Aorta (tissue), 5 donors: ENCODE data around the gene DOK1. TPM values are rescaled to one million over a fixed set of nuclear protein-coding genes. Genes with fewer than 3 reads are reported as not detected.

Experiments used
- ATAC-seq: fragments of 200-7000 bp; cut with Tn5 transposase; one replicate; pipeline ENCODE4 v1.9.1; 2022; ENCODE audit warnings: moderate library complexity; ENCODE audit not compliant: low FRiP score
- DNase-seq, 2 donors: peaks; one replicate each; pipeline ENCODE4 v3.0.0-alpha.2; 2020
- H3K27ac ChIP-seq, 2 donors: one replicate each; pipeline ENCODE4 v1.5.1; 2013; ENCODE audit warnings: low read length in 2 of 2, mild to moderate bottlenecking in 2 of 2, moderate library complexity in 2 of 2, control low read depth in 1 of 2, inconsistent platforms in 1 of 2, low read depth in 1 of 2
- H3K27me3 ChIP-seq, 2 donors: one replicate each; pipeline ENCODE4 v1.6.1; 2013; ENCODE audit warnings: control low read depth in 1 of 2, low read length in 1 of 2, mild to moderate bottlenecking in 1 of 2, moderate library complexity in 1 of 2; ENCODE audit not compliant: insufficient read depth in 2 of 2, control insufficient read depth in 1 of 2
- H3K36me3 ChIP-seq, 2 donors: one replicate each; pipeline ENCODE4 v1.6.1; 2013; ENCODE audit warnings: control low read depth in 1 of 2, low read length in 1 of 2, mild to moderate bottlenecking in 1 of 2; ENCODE audit not compliant: insufficient read depth in 2 of 2, control insufficient read depth in 1 of 2
- H3K4me1 ChIP-seq, 2 donors: one replicate each; pipeline ENCODE4 v1.6.1; 2013; ENCODE audit warnings: low read length in 2 of 2, control low read depth in 1 of 2, mild to moderate bottlenecking in 1 of 2, moderate library complexity in 1 of 2; ENCODE audit not compliant: insufficient read depth in 2 of 2, control insufficient read depth in 1 of 2
- H3K4me3 ChIP-seq, 2 donors: one replicate each; pipeline ENCODE4 v1.5.1; 2013; ENCODE audit warnings: low read length in 2 of 2, control low read depth in 1 of 2, mild to moderate bottlenecking in 1 of 2
- H3K9me3 ChIP-seq: one replicate; pipeline ENCODE4 v1.6.1; 2013; ENCODE audit warnings: mild to moderate bottlenecking, low read length; ENCODE audit not compliant: control insufficient read depth
- WGBS, 2 donors: extraction: QIAGEN DNeasy Blood & Tissue Kit; methylation state at CpG; one replicate each; pipeline ENCODE4 v1.1.7; 2013; 5-methylcytosine and 5-hydroxymethylcytosine counted together
- intact Hi-C, 2 donors: fragments of 100-400 bp; cut with DNase I; formaldehyde crosslinking; loops; one replicate each; pipeline versions ENCODE4 v1.14.2 to v1.15.0; 2022
- polyA plus RNA-seq, 2 donors: library from polyadenylated mRNA; stranded (reverse); fragments of 200-250 nt; gene quantifications; one replicate each; pipeline ENCODE4 v1.2.3, GENCODE V29; 2013
- total RNA-seq, 2 donors: library from RNA; stranded (reverse); fragmentation: NEBNext Ultra II Directional; extraction: Animal tissue kit (Norgen Biotek cat#: 25700); gene quantifications; one replicate each; pipeline ENCODE4 v1.2.1, GENCODE V29; 2021
- donor health status: healthy with polysubstance abuse.
- donor health status: Bipolar disorder and iron deficiency.
- donor health status: DM: no; HTN: no; CAD: no.
- donor health status: DM: no; HTN: no; CAD: no.
- donor health status: DM: yes; HTN: yes; CAD: no.

Gene DOK1
- total and polyA plus RNA-seq, 4 donors = 14.9 to 19.6 (median 17.3) TPM

DNA sequence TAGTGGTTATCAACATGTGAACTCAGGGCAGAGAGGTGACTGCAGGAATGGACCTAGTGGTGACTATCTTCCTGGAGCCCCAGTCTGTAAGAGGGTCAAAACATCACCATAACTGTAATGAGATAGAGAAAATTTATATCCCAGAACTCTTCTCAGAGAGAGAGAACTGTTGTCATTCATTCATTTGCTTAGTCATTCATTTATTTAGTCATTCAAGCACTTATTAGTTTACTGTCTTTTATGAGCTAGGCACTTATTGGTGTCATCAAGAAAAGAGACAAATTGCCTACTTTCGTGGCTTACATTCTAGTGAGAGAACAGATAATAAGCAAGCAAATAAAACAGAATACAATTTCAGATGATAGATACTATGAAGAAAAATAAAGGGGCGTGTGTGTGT, 34.1 kb downstream of the DOK1 start:
- intact Hi-C loops = loop anchor here in 1 of 2 donors (1.0 to 10.0 kb wide), 2 partner anchors 54 to 105 kb away; partner anchors contain the start of gene TTC31
- Histone ChIP-seq H3K27ac (no peak overlapping the region), H3K9me3 (no peaks in the 10 kb centered on the region), H3K36me3 (no peaks in the 10 kb centered on the region), H3K4me3 (no peak overlapping the region), H3K27me3 (no peaks in the 10 kb centered on the region), H3K4me1 (peaks cover 0 to under 1% of the 10 kb centered on the region in 2 donors)
- 55 to 64% methylated on average over 2 of the region's 2 CpGs for WGBS, 2 donors
- ATAC-seq = no peak
- no peak for DNase-seq

- WGBS, 2 donors = 74 to 77% methylated on average over 4 of the region's 4 CpGs
These were observed 39.6 kb downstream of the DOK1 start for GRCh38 chr2:74593826-74594772.

GRCh38 chr2:74596584-74596983, 42.1 kb downstream of the DOK1 start:
- H3K4me1 ChIP-seq = no peaks in the 10 kb centered on the region
- ATAC-seq = no peak
- H3K9me3 ChIP-seq = no peaks in the 10 kb centered on the region
- WGBS, 2 donors = 67 to 76% methylated on average over 1 of the region's 1 CpG
- intact Hi-C loops = no loop called here
- H3K27ac ChIP-seq = no peak overlapping the region
- no peak for DNase-seq
- H3K4me3 ChIP-seq = no peak overlapping the region
- no peaks in the 10 kb centered on the region for H3K36me3 ChIP-seq
- H3K27me3 ChIP-seq = no peaks in the 10 kb centered on the region

More at GRCh38 chr2:74593826-74594772, 39.6 kb downstream of the DOK1 start:
- Histone ChIP-seq H3K36me3 (no peaks in the 10 kb centered on the region), H3K9me3 (no peaks in the 10 kb centered on the region), H3K4me1 (no peaks in the 10 kb centered on the region), H3K4me3 (no peak overlapping the region), H3K27ac (no peak overlapping the region), H3K27me3 (no peaks in the 10 kb centered on the region)
- intact Hi-C loops = no loop called here
- DNase-seq (no peak), ATAC-seq (no peak)

DNA sequence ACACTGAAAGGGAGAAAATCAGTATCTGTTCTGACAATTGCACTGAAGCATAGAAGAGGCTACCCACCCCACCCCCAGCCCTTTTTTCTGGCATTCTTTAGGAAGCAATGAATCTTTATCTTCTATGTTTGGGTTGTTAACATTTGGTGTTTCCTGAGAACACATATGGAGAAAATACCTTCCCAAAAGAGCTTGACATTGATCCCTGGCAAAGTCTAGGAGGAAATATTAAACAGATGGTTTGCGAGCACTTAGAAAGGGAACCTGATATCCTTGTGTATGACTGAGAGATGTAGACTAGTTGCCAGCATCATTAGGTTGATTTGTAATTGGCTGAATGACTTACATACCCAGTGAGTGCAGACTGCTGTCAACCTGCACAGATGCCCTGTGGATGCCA, 42.9 kb downstream of the DOK1 start:
- Histone ChIP-seq H3K4me3 (no peak overlapping the region), H3K36me3 (no peaks in the 10 kb centered on the region), H3K9me3 (no peaks in the 10 kb centered on the region), H3K27ac (no peak overlapping the region), H3K4me1 (no peaks in the 10 kb centered on the region), H3K27me3 (no peaks in the 10 kb centered on the region)
- no peak for ATAC-seq
- WGBS, 2 donors = 23 to 32% methylated on average over 1 of the region's 1 CpG
- intact Hi-C loops = no loop called here
- DNase-seq = no peak

DNA sequence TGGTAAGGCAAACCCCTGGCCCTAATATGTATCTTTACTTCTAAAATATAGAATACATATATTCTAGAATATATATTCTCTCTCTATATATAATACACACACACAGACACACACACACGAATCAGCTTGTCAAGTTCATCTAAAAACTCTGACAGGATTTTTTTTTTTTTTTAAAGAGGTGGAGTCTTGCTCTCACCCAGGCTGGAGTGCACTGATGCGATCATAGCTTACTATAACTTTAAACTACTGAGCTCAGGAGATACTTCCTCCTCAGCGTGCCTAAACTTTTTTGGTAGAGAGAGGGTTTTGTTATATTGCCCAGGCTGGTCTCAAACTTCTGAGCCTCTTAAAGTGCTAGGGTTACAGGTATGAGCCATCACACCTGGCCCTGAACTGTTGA, 45.2 kb downstream of the DOK1 start:
- no peak overlapping the region for H3K27ac ChIP-seq
- ATAC-seq = no peak
- intact Hi-C loops = no loop called here
- H3K36me3 ChIP-seq = no peaks in the 10 kb centered on the region
- H3K4me1 ChIP-seq = no peaks in the 10 kb centered on the region
- no peak for DNase-seq
- no peak overlapping the region for H3K4me3 ChIP-seq
- H3K27me3 ChIP-seq = peaks cover 0 to 6% of the 10 kb centered on the region in 2 donors
- 42 to 47% methylated on average over 3 of the region's 3 CpGs for WGBS, 2 donors
- H3K9me3 ChIP-seq = peaks cover 3% of the 10 kb centered on the region

- intact Hi-C loops = no loop called here
- Histone ChIP-seq H3K36me3 (no peaks in the 10 kb centered on the region), H3K27ac (no peak overlapping the region), H3K9me3 (peaks cover 3% of the 10 kb centered on the region), H3K27me3 (peaks cover 0 to 6% of the 10 kb centered on the region in 2 donors), H3K4me3 (no peak overlapping the region), H3K4me1 (no peaks in the 10 kb centered on the region)
- ATAC-seq (no peak), DNase-seq (no peak)
- 54 to 55% methylated on average over 1 of the region's 1 CpG for WGBS, 2 donors
These were observed 48.2 kb downstream of the DOK1 start for GRCh38 chr2:74602586-74603281.

DNA sequence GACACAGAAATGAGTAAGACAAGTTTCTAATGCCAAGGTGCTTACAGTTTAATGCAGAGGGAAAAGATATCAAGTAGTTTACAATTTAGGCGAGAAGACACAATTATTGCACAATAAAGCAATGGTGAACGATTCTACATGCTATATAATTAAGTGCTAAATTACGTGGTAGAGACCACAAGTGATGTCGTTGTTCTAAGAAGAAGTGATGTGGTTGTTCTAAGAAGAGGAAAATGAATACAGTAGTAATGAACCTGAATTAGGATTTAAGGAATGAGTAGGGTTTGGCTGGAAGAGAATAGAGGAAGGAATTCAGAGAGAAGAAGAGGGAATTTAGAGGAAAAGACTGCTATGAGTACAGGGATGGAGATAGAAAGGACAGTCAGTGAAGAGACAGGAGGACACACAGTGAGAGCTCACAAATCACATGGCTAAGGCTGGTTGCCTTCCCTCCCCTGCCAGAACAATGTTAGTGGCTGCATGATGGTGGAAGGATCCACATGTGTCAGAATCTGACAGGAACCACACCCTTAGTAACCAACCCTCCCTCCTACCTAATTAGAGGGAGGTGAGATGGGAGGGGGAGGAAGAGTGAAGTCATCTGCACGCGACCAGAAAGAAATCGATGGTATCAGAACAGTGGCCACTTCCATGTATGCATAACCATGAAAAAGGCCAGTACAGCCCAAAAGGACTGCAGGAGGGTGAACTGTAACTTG, 48.9 kb downstream of the DOK1 start:
- WGBS, 2 donors = 70 to 74% methylated on average over 7 of the region's 7 CpGs
- Histone ChIP-seq H3K27ac (no peak overlapping the region), H3K36me3 (no peaks in the 10 kb centered on the region), H3K9me3 (peaks cover 3% of the 10 kb centered on the region), H3K4me3 (no peak overlapping the region), H3K27me3 (peaks cover 0 to 6% of the 10 kb centered on the region in 2 donors), H3K4me1 (no peaks in the 10 kb centered on the region)
- DNase-seq (no peak), ATAC-seq (no peak)
- intact Hi-C loops = no loop called here

- Histone ChIP-seq H3K36me3 (no peaks in the 10 kb centered on the region), H3K4me3 (no peak overlapping the region), H3K27me3 (peaks cover 0 to 8% of the 10 kb centered on the region in 2 donors), H3K9me3 (peaks cover 3% of the 10 kb centered on the region), H3K27ac (no peak overlapping the region), H3K4me1 (no peaks in the 10 kb centered on the region)
- no peak for DNase-seq
- no peak for ATAC-seq
- intact Hi-C loops = no loop called here
- WGBS, 2 donors = 60 to 68% methylated on average over 5 of the region's 5 CpGs
These were observed 52.4 kb downstream of the DOK1 start for GRCh38 chr2:74606927-74607326.
